ENCODE data around the gene KCNQ4. TPM values are rescaled to one million over a fixed set of nuclear protein-coding genes. Genes with fewer than 3 reads are reported as not detected.

The KCNQ4 gene
- total RNA-seq, 3 donors from 2014 or later: 0.32 to 1.3 (median 1.3) TPM

DNA sequence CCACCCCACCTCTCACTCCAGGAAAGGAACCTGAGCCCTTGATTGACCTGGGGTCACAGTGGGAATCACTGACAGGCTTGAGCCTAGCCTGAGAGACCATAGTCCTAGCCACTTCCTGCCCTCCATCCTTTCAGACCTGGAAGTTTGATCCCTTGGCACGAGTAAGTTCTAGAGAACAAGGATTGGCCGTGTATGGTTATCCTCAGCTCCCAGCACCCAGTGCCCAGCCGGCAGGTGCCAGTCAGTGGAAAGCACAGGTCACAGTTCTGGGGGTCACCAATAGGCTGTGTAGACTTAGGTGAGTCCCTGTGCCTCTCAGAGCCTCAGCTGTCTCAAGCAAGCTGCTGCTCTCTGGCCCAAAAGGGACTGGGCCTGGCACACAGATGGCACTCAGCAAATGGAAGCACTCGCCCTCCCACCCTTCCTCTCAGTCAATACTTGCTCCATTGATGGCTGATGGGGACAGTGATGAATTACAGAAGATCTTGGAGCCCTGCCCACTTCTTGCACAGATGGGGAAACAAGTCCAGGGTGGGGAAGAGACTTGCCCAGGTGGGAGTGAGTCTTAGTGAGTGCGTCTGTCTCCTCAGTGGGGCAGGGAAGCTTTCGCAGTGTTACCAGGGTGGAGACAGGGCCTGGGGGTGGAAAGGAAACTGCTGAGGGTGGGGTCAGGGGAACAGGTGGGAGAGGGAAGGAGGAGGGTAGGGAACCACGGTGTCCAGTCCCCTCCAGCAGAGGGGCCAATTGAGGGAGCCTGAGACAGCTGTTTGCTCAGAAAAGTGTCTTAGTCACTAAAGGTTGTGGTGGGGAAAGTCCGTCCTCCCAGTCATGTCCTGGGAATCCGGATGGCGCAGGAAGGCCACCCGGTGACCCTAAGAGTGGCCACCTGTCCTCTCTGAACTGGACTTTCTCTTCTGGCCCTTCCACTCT lies 2.6 kb upstream of the KCNQ4 start:
- Histone ChIP-seq H3K27me3 (no peaks in the 10 kb centered on the region), H3K4me1 (peaks cover 6 to 11% of the 10 kb centered on the region in 2 donors), H3K9me3 (no peaks in the 10 kb centered on the region), H3K36me3 (no peaks in the 10 kb centered on the region), H3K27ac (no peak overlapping the region), H3K4me3 (no peak overlapping the region)
- TF ChIP-seq POLR2AphosphoS5 (IDR thresholded peaks at IDR 0.05) (no peak), POLR2A (IDR thresholded peaks at IDR 0.05) (no peak)
- TF ChIP-seq, protein P1, sequence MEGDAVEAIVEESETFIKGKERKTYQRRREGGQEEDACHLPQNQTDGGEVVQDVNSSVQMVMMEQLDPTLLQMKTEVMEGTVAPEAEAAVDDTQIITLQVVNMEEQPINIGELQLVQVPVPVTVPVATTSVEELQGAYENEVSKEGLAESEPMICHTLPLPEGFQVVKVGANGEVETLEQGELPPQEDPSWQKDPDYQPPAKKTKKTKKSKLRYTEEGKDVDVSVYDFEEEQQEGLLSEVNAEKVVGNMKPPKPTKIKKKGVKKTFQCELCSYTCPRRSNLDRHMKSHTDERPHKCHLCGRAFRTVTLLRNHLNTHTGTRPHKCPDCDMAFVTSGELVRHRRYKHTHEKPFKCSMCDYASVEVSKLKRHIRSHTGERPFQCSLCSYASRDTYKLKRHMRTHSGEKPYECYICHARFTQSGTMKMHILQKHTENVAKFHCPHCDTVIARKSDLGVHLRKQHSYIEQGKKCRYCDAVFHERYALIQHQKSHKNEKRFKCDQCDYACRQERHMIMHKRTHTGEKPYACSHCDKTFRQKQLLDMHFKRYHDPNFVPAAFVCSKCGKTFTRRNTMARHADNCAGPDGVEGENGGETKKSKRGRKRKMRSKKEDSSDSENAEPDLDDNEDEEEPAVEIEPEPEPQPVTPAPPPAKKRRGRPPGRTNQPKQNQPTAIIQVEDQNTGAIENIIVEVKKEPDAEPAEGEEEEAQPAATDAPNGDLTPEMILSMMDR (IDR thresholded peaks at IDR 0.05): no peak
- no peak for DNase-seq (ENCODE audit: low spot score in 2 of 2)
- intact Hi-C loops (cut with DNase I; ENCODE audit: low total_unique reads): no loop called here

- TF ChIP-seq POLR2AphosphoS5 (IDR thresholded peaks at IDR 0.05) (no peak), POLR2A (IDR thresholded peaks at IDR 0.05) (no peak)
- TF ChIP-seq, protein P1 (IDR thresholded peaks at IDR 0.05): no peak
- intact Hi-C loops (cut with DNase I; ENCODE audit: low total_unique reads): no loop called here
- no peak for DNase-seq (ENCODE audit: low spot score in 2 of 2)
Observed at GRCh38 chr1:40781608-40781971, 2.0 kb upstream of the KCNQ4 start.

GRCh38 chr1:40782371-40782956 lies 1.1 kb upstream of the KCNQ4 start:
- no peaks in the 10 kb centered on the region for H3K36me3 ChIP-seq
- intact Hi-C loops (cut with DNase I; ENCODE audit: low total_unique reads): no loop called here
- peak overlapping the region; percentile 17 to 55 for H3K27ac ChIP-seq
- H3K27me3 ChIP-seq: no peaks in the 10 kb centered on the region
- H3K4me1 ChIP-seq: peaks cover 6 to 11% of the 10 kb centered on the region in 2 donors
- no peaks in the 10 kb centered on the region for H3K9me3 ChIP-seq
- peak in 1 of 2 donors; percentile 54 for DNase-seq (ENCODE audit: low spot score in 2 of 2)
- no peak for TF ChIP-seq POLR2AphosphoS5 (IDR thresholded peaks at IDR 0.05)
- TF ChIP-seq, protein P1 (IDR thresholded peaks at IDR 0.05): no peak
- no peak for TF ChIP-seq POLR2A (IDR thresholded peaks at IDR 0.05)
- peak overlapping the region in 2 of 3 donors; percentile 54 to 81 for H3K4me3 ChIP-seq

More at GRCh38 chr1:40781608-40781971, 2.0 kb upstream of the KCNQ4 start:
- Histone ChIP-seq H3K9me3 (no peaks in the 10 kb centered on the region), H3K27ac (no peak overlapping the region), H3K4me3 (no peak overlapping the region), H3K27me3 (no peaks in the 10 kb centered on the region), H3K4me1 (peaks cover 6 to 11% of the 10 kb centered on the region in 2 donors), H3K36me3 (no peaks in the 10 kb centered on the region)

GRCh38 chr1:40784141-40784770 lies 669 bp downstream of the KCNQ4 start:
- no peak for DNase-seq (ENCODE audit: low spot score in 2 of 2)
- intact Hi-C loops (cut with DNase I; ENCODE audit: low total_unique reads): no loop called here
- peak overlapping the region; percentile 29 to 81 (median 54) for H3K4me3 ChIP-seq
- TF ChIP-seq, protein P1 (IDR thresholded peaks at IDR 0.05): no peak
- no peak for TF ChIP-seq POLR2AphosphoS5 (IDR thresholded peaks at IDR 0.05)
- TF ChIP-seq POLR2A (IDR thresholded peaks at IDR 0.05): no peak
- no peaks in the 10 kb centered on the region for H3K9me3 ChIP-seq
- peaks cover 6 to 11% of the 10 kb centered on the region in 2 donors for H3K4me1 ChIP-seq
- no peaks in the 10 kb centered on the region for H3K27me3 ChIP-seq
- H3K36me3 ChIP-seq: no peaks in the 10 kb centered on the region
- peak overlapping the region; percentile 55 to 64 for H3K27ac ChIP-seq

Measured in breast epithelium (tissue), 4 donors.